ENCODE data around the gene KRT20.

KRT20 gene

GRCh38 chr17:40895106-40895730 lies 10.2 kb upstream of the KRT20 start:
- peak; percentile 12 for DNase-seq (ENCODE audit: low read depth)
- TF ChIP-seq CTCF (IDR thresholded peaks at IDR 0.05; ENCODE audit: low read depth, low read length) (no peak), POLR2A (IDR thresholded peaks at IDR 0.05; ENCODE audit: extremely low read depth, insufficient read length) (no peak), MYC (IDR thresholded peaks at IDR 0.05; ENCODE audit: low read depth, low read length) (no peak)
- TF ChIP-seq, protein P1, sequence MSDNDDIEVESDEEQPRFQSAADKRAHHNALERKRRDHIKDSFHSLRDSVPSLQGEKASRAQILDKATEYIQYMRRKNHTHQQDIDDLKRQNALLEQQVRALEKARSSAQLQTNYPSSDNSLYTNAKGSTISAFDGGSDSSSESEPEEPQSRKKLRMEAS (IDR thresholded peaks at IDR 0.05; ENCODE audit: low read depth, low read length): no peak
- no peak overlapping the region for H3K4me3 ChIP-seq (ENCODE audit: low read depth, low read length)

- TF ChIP-seq MYC (IDR thresholded peaks at IDR 0.05; ENCODE audit: low read depth, low read length) (no peak), POLR2A (IDR thresholded peaks at IDR 0.05; ENCODE audit: extremely low read depth, insufficient read length) (no peak), CTCF (IDR thresholded peaks at IDR 0.05; ENCODE audit: low read depth, low read length) (no peak)
- TF ChIP-seq, protein P1 (IDR thresholded peaks at IDR 0.05; ENCODE audit: low read depth, low read length): no peak
- H3K4me3 ChIP-seq (ENCODE audit: low read depth, low read length): no peak overlapping the region
Observed at GRCh38 chr17:40888196-40888720, 3.2 kb upstream of the KRT20 start.

DNA sequence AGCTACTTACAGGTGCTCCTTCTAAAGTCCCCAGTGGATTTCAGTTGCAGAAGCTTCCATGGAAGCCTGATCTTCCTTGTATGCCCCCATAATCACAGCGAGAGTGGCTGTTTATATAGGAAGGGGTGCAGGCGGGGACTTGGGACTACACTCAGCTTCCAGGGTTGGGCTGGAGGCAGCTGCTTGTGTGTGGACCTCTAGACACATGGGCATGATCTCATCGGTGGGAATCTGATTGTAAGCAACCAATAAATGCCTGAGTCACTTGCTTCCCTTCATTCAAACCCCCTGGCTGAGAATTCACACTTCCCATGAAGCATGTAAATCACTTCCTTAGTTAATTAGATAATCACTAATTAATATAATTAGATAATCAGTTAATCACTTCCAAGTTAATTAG lies 1.0 kb upstream of the KRT20 start:
- TF ChIP-seq POLR2A (IDR thresholded peaks at IDR 0.05; ENCODE audit: extremely low read depth, insufficient read length) (no peak), MYC (IDR thresholded peaks at IDR 0.05; ENCODE audit: low read depth, low read length) (no peak), CTCF (IDR thresholded peaks at IDR 0.05; ENCODE audit: low read depth, low read length) (no peak)
- TF ChIP-seq, protein P1 (IDR thresholded peaks at IDR 0.05; ENCODE audit: low read depth, low read length): no peak
- no peak overlapping the region for H3K4me3 ChIP-seq (ENCODE audit: low read depth, low read length)
- DNase-seq (ENCODE audit: low read depth): no peak

More at GRCh38 chr17:40888196-40888720, 3.2 kb upstream of the KRT20 start:
- DNase-seq (ENCODE audit: low read depth): no peak

DNA sequence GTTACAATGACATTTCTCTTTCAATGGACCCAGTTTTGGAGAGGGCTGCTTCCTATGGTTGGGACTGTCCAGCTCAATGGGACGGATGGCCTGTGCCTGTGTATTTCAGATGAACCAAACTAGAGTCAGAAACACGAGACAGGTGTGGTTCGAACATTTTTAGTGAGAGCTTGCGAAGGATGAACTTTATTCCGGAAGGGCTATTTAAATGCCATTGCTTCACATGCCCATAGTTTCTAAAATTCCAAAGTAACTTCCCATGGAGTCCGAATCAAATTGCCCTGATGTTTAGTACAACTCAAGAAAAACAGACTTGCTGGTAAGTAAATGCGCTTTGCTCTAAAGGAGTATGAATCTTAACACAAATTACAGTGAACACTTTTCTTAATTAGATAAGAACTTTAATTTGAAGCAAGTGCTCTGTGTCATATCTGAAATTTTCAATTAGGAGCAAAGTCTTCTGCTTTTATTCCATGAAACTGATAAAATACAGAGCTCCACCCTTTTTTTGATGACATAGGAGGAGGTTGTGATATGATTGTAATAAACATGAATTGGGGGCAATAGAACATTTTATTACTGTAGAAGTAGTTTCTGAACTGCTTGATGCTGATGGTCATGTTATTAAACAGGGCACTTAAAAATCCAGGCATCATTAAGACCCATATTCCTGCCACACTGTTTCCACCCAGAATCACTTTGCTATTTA lies 1.3 kb downstream of the KRT20 start:
- no peak for DNase-seq (ENCODE audit: low read depth)
- TF ChIP-seq, protein P1 (IDR thresholded peaks at IDR 0.05; ENCODE audit: low read depth, low read length): no peak
- TF ChIP-seq MYC (IDR thresholded peaks at IDR 0.05; ENCODE audit: low read depth, low read length) (no peak), CTCF (IDR thresholded peaks at IDR 0.05; ENCODE audit: low read depth, low read length) (no peak), POLR2A (IDR thresholded peaks at IDR 0.05; ENCODE audit: extremely low read depth, insufficient read length) (no peak)
- H3K4me3 ChIP-seq (ENCODE audit: low read depth, low read length): no peak overlapping the region

DNA sequence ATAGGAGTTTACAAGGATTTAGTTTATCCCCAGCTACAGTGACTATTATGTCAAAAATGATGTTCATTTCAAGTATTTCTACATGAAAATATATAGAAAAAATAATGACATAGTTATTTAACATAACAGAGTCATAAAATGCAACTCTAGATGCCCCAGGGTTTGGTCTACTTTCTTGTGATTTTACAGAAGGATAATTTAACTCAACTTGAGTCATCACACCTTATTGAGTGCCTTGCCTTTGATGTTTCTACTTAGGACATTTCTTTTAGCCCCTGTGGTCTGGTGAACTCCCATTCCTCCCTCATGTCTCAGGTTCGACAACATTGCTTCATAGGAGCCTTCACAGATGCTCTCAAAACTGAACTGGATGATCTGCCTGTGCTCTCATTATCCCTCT lies 2.0 kb downstream of the KRT20 start:
- TF ChIP-seq CTCF (IDR thresholded peaks at IDR 0.05; ENCODE audit: low read depth, low read length) (no peak), POLR2A (IDR thresholded peaks at IDR 0.05; ENCODE audit: extremely low read depth, insufficient read length) (no peak), MYC (IDR thresholded peaks at IDR 0.05; ENCODE audit: low read depth, low read length) (no peak)
- TF ChIP-seq, protein P1 (IDR thresholded peaks at IDR 0.05; ENCODE audit: low read depth, low read length): no peak
- DNase-seq (ENCODE audit: low read depth): no peak
- H3K4me3 ChIP-seq (ENCODE audit: low read depth, low read length): no peak overlapping the region
